GM12878 (cell line): Measurements from ENCODE around the gene BBC3.
A peak's percentile ranks its signal among the peaks of the same experiment; 100 is the strongest.

Source experiments
- BACH1 ChIP-seq: fragments of 450-650 bp; IDR thresholded peaks from 2 replicates; pipeline ENCODE4 v1.6.1; 2017; ENCODE audit warnings: mild to moderate bottlenecking, borderline replicate concordance
- BCL11A ChIP-seq: IDR thresholded peaks from 2 replicates; pipeline ENCODE4 v1.6.1; 2011; ENCODE audit warnings: low read depth, low read length
- JUNB ChIP-seq: IDR thresholded peaks from 2 replicates; pipeline ENCODE4 v1.6.1; 2016; ENCODE audit warnings: antibody characterized with exemption, mild to moderate bottlenecking
- JUND ChIP-seq: IDR thresholded peaks from 2 replicates; pipeline ENCODE4 v1.6.1; 2012; ENCODE audit warnings: low read depth, mild to moderate bottlenecking, low read length, improper control_type of control experiment, moderate library complexity
- MXI1 ChIP-seq: fragments of 150-350 bp; IDR thresholded peaks from 2 replicates; pipeline ENCODE4 v1.6.1; 2011; ENCODE audit warnings: low read depth, mild to moderate bottlenecking, inconsistent platforms, low read length, improper control_type of control experiment
- TF ChIP-seq, protein P1 (sequence below): fragments of 450-650 bp; IDR thresholded peaks from 2 replicates; pipeline ENCODE4 v1.6.1; 2016; ENCODE audit warnings: mild to moderate bottlenecking
- TF ChIP-seq, protein P2 (sequence below): IDR thresholded peaks from 2 replicates; pipeline ENCODE4 v1.6.1; 2012; ENCODE audit warnings: low read depth, low read length, improper control_type of control experiment

DNA sequence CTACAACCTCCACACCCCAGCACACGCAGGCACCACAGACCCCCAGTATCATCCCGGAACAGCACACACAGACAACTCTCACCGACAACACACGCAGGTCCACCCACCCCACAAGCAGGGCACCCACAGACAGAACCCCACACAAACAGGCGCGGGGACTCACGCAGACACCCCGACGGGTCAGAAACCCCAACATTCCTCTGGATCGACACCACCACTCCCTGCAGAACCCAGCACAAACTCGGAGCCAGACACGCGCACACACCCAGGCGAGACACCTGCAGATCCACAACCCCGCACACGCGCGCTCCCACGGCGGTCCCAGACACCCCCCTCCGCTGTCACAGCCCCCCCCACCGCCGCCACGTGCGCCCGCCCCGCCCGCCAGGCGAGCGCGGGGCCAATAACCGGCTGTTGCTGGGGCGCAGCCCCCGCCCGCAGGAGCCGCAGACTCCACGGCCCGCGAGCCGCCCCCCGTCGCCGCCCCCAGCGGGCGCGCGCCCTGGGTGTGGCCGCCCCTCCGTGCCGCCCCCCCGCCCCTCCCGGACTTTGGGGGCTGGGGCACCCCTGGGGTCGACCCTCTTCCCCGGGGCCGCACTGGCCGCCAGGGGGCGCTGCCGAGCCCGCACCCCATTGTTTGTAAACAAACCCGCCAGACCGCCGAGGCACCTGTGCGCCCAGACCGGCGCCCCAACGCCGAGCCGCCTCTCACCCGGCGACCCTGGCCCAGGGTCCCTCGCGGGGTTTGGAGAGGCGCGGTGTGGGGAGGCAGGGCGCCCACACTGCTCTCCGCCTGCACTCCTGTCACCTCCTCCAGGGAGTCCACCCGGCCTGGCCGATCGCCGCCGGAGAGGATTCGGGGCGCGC is 712 bp downstream of the BBC3 start:
- 0 out of 2 replicates have a peak, but pooled peaks have one; percentile 40 for TF ChIP-seq BACH1
- no peak for TF ChIP-seq JUND
- TF ChIP-seq JUNB: no peak
- no peak for TF ChIP-seq BCL11A
- TF ChIP-seq MXI1: no peak; the same call in 1 of the 2 replicates
- TF ChIP-seq, protein P1, sequence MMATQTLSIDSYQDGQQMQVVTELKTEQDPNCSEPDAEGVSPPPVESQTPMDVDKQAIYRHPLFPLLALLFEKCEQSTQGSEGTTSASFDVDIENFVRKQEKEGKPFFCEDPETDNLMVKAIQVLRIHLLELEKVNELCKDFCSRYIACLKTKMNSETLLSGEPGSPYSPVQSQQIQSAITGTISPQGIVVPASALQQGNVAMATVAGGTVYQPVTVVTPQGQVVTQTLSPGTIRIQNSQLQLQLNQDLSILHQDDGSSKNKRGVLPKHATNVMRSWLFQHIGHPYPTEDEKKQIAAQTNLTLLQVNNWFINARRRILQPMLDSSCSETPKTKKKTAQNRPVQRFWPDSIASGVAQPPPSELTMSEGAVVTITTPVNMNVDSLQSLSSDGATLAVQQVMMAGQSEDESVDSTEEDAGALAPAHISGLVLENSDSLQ: peak; percentile 20; the same call in 1 of the 2 replicates
- TF ChIP-seq, protein P2, sequence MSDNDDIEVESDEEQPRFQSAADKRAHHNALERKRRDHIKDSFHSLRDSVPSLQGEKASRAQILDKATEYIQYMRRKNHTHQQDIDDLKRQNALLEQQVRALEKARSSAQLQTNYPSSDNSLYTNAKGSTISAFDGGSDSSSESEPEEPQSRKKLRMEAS: no peak; the same call in none of the 2 replicates
